KBM-7 (cell line): Measurements from ENCODE around the gene NUDT17.

Experiments used
- DNase-seq: peaks from one replicate; pipeline ENCODE4 v3.0.0-alpha.2; 2015
- in situ Hi-C: fragments of 300-500 bp; cut with MboI; formaldehyde crosslinking; loops from 2 replicates; pipeline ENCODE4 v1.14.3; 2020; ENCODE audit warnings: low sequenced_read_pairs, low pct_unique_long_range_greater_than_20kb, mixed read lengths

The NUDT17 gene

DNA sequence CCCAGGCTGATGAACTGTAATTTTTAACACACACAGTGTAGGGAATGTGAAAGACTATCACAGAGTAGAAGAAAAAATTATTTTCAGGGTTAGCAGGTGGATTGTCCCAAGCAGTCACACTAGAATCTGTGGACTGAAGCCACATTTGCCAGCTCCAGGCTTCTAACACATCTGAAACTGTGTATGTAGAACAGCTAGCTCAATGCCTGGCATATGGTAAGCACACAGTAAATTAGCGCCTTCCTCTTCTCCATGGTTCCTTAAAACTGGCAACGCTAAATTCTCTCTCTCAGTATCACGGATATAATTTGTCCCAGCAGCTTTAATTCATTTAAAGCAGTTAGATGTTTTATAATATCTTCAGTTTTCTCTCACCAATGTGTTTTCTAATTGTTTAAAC lies 2.4 kb upstream of the NUDT17 start:
- DNase-seq: no peak
- in situ Hi-C loops: no loop called here

DNA sequence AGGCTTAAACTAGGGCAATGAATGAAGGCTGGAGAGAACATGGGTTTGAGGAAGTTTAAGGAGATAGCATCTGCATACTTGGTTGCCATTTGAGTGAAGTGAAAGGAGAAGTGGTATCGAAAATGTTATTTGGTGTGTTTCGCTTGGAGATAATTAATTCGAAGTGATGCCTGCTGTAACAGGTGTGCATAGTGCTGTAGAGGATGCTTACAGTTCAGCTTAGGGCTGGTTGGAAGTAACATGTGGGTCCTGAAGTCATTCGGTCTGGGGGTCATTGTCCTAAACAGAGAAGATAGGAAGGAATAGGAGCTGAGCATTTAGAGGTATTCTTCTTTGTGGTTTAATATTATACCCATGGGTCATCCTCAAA lies 301 bp upstream of the NUDT17 start:
- in situ Hi-C loops: no loop called here
- peak; percentile 78 for DNase-seq

DNA sequence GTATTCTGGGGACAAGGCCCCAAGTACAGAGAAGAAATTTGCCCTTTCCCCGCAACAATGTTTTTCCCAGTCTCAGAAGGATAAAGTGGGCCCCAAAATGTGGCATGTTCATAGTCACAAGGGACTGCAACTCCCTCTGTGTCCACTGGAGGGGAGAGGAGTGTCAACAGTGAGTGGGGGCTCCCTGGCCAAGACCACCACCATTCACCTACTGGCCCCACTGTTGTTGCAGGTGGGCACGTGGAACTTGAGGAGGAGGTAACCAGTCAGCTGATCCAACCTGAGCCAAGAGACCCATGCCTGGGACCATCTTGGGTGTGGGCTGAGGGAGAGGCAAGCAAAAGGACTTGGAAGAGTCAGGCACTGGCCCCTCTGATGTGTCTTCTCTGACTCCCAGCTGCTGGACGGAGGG lies 777 bp downstream of the NUDT17 start:
- in situ Hi-C loops: no loop called here

DNA sequence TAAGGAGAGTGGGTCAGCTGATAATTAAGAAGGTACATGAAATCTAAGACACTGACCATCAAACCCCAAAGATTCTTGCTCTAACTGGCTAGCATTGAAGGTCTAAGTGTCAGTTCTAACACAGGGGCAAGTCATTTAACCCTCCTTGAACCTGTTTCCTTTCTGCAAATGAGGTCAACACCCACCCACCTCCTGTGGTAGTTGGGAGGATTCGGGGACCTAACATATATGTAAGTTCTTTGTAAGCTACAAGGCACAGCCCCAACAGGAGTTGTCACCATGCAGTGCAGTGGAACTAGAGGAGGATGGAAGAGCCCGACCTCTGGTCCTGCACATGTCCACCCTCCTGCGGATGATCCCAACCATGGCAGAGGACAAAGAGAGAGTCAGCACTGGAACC lies 2.4 kb downstream of the NUDT17 start:
- in situ Hi-C loops: no loop called here
- DNase-seq: no peak

More for the DNA sequence above, 777 bp downstream of the NUDT17 start:
- DNase-seq: peak; percentile 55

DNA sequence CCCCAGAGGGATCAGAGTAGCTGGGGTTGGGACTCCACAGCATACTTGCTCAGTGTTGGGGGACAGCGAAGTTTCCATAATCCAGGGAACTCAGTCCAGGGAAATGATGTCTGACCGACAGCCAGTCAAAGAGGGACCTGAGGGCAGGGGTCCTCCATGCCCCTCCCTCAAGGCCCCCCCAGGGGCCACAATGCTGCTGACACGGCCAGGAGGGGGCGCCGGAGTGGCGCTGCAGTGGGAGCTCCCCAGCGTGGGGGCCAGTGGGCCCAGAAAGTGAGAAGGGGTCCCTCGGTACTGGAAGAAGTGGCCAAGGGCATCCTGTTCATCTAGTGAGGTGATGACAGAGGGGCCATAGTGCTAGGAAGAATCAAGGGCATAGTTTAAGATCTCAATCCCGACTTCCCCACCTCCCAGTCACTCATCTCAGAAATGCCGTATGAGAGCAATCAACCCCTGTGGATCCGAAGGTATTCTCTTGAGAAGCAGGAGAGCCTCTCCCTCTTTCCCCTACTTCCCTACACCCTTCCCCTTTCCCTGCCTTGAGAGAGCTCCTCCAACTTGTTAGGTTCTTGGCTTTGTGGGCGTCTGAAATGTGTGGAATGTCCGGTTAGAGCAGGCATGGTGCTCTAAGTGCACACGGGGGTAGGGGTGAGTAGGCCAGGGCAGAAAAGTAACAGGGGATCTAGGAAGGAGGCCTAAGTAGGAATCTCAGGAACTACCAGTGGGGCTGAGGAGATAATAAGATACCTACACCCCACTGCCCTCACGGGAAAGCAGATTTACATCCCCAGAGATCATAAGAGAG lies 4.1 kb downstream of the NUDT17 start:
- in situ Hi-C loops: no loop called here
- DNase-seq: no peak

DNA sequence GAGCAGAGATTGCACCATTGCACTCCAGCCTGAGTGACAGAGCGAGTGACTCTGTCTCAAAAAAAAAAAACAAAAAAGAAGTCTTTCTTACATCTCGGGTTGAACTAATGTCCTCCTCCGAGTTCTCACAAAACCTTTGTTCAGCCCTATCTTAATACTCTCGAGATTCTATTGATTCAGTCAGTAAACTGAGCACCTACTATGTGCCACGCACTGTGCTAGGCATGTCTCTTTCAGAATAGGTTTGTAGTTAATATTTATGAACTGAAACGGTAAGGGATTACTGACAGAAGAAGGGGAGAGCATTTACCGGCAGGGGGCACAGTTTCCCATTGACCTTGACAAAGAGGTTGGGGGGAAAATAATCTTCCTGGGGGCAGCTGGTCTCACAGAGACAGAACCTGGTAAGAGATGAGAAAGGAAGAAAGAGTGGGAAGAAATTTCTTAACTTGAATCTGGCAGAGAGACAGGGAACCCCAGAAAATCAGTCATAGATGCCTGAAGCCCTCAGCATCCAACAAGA lies 10.1 kb downstream of the NUDT17 start:
- in situ Hi-C loops: no loop called here
- peak; percentile 39 for DNase-seq

DNA sequence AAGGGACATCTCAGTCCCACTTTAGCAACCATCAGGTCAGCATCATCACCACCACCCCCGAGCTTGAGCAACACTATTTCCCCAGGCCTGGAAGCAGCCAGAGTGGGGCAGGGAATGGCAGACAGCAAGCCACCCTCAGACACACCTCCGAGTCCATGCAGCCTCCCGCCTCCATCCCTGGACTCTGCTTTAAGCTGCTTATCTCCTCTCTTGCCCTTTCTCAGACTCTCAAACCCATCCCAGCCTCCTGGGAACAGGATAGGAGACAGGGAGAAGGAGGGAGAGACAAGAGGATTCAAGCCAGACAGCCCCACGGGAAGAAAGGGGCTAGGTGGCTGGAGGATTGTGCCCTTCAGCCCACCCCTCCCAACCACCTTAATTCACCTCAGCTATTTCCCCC lies 11.7 kb downstream of the NUDT17 start:
- DNase-seq: no peak
- in situ Hi-C loops: no loop called here

DNA sequence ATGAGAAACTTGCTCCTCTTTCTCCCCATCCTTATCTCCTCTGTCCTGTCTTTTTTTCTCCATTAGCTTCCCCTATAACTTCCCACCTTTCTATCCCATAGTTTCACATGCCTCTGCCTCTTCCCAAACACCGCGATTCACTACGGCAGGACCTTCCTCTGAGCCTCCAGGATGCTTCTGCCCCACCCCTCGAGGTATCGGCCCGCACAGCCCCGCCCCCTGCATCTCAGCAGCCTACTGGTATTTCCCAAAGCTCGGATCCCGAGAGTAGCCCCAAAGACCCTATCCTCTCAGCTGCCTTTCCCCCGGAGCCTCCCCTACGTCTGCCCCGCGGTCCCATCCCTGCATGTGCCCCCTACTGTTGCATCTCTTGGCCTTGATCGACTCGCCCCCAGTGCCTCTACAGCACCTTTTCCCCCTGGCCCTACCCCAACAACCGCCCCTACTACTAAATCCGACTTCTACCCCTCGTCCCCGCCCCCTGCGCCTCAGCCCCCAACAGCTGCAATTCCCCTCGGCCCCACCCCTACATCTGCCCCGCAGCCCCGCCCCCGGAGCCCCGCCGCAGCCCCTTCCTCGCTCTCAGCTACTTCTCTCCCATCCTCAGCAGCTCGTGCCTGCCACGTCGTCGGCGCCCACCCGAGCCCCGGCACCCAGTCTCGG lies 12.9 kb downstream of the NUDT17 start:
- in situ Hi-C loops: no loop called here
- DNase-seq: peak; percentile 37

DNA sequence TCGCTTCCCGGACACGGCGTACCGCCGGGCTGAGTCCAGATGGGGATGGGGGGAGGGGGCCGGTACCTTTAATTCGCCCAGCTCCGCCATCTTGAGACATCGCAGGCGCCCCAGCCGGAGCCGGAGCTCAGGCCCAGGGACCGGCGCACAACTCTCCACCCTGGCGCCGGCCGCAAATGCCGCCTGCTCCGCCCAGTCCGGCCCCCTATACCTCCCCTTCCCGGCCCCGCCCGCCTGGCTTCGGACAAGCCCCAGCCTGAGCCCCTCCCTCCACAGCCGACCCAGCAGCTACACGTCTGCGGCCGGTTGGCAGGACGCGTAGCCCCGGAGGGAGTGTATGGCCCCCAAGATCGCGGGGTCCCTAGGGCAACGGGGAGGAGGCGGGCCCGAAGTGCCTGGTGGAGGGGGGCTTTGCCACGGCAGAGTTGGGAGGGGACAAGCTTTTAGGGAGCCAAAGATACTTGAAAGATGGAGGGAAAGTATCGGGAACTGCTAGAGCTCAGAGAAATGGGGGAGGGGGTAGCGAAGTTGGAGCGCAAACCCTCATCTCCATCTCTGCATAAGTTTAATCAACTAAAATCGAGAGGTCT lies 13.6 kb downstream of the NUDT17 start, which contains the start of gene PIAS3:
TSS of gene PIAS3 (minus strand) at position 181 of the 590 bp plus-strand sequence. CDS start at position 90, 91 bp downstream.
- in situ Hi-C loops: no loop called here
- DNase-seq: peak; percentile 93

DNA sequence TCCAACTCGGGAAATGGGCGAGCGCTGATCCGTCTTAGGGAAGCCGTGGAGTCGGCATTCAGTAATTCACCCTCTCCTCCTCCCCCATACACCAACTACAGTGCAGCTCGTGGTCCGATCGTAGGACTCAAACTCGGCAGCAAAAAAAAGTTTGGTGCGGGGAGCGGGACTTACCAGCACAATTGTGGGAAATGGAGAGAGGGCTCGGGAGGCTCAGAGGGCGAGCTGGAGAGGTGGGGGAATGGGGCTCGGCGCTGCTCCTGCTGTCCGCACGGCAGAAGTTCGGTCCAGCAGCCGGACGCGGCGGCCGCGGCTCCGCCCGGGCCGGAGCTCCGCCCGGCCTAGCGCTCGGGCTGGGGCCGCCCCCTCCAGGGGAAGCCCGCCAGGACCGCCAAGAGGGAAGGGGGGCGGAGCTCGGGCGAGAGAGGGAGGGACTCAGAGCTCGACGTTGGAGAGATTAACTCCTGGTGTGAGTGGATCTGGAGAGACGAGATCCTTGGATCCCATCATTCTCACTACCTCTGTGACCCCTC lies 14.1 kb downstream of the NUDT17 start:
- peak; percentile 88 for DNase-seq
- in situ Hi-C loops: no loop called here

DNA sequence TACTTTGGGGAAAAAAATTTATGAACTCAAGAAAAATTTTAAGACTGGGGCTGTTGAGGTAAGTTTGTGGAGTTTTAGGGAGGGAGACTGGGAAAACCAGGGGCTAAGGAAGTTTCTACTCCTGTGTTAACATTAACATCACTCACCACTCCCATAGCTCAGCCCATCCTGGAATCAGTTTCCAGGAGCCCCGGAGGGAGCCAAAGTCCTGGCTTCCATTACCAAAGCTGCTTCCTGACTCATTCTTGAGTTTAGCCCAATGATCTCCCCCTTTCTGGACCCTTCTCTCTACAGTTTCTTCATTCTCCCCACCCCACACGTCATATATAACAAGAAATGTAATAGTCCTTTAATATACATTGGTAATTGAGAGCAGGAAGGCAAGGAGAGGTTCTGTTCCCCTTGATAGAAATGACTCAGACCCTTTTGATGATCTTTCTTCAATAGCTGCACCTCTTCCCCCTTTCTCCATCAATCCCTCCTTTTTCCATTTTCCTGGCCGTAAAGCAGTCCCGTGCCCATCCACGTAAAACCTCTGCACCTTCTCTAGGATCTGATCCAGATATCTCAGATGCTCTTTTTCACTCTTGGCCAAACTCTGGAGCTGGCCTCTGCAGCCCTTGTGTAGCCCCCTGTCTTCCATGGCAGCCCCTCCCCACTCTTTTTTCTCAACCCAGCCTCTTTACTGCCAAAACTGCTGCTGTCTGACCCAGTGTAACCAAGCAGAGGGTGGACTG lies 18.0 kb downstream of the NUDT17 start:
- in situ Hi-C loops: no loop called here
- no peak for DNase-seq

DNA sequence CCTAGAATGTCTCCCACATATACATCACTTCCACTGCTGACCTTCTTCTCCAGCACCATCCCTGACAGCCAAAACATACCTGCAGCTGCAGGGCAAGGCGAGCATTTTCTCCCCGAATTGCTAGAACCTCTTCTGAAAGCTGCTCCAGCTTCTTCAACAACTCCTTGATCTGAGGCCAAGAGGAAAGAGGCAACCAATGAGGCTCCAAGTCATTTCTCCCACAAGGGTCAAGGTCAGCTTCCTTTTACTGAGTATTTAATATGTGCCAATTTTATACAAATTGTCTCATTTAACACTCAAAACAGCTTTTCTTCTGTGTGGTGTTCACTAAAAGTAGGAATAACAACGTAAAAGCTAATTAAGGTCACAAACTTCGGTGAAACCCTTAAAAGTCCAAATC lies 22.8 kb downstream of the NUDT17 start:
- DNase-seq: no peak
- in situ Hi-C loops: no loop called here

DNA sequence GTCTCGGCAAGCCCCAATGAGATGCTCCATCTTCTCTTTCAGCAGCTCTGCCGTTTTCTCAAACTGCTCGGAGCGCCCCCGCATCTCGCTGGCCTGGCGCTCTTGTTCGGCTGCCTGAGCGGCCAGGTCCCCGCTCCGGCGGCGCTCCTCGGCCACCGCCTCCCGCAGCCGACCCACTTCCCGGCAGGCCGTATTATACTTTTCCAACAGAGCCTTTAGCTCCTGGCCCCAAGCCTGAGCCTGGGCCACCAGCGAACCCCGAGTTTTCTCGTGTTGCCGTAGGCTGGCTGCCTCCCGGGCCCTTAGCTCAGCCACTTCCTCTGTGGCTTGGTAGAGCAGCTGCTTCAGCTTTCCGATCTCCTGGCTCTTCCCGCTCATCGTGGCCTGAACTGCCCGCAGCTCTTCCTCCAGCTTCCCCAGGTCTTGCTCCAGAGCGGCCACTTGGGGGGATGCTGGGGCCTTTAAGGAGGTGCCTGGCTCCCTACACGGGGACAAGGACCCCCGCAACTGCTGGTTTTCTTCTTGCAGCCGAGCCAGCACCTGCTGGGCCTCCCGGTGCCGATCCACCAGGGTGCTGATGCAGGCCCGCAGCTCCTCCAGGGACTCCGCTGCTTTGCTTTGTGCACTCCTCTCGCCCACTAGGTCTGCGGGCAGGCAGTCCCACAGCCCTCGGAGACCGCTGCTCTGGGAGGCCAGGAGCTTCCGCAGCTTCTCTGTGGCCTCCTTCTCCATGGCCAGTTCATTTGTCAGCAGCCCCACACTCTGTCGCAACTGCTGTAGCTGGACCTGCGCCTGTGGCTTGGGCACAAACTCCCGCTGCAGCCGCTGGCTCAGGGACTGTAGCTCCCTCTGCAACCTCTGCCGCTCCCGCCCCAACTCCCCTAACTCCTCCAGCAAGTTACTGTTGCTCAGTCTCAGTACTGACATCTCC lies 26.8 kb downstream of the NUDT17 start:
- in situ Hi-C loops: no loop called here
- peak; percentile 70 for DNase-seq

DNA sequence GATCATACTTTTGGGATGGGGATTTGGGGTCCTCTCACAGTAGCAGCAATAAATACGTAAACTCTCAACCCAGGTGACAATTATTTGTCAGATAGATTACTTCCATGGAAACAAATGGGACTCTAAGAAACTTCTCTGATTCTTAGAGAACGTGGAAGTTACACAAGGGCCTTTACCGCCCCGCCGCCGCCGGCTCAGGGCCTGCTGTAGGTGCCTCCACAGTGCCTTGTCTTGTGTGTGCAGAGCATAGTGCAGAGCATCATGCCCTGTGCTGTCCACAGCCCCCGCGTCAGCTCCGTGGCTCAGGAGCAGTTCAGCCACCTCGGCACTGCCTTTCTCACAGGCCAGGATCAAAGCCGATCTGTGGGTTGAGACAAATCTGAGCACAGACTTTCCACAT lies 29.2 kb downstream of the NUDT17 start:
- in situ Hi-C loops: no loop called here
- DNase-seq: no peak

DNA sequence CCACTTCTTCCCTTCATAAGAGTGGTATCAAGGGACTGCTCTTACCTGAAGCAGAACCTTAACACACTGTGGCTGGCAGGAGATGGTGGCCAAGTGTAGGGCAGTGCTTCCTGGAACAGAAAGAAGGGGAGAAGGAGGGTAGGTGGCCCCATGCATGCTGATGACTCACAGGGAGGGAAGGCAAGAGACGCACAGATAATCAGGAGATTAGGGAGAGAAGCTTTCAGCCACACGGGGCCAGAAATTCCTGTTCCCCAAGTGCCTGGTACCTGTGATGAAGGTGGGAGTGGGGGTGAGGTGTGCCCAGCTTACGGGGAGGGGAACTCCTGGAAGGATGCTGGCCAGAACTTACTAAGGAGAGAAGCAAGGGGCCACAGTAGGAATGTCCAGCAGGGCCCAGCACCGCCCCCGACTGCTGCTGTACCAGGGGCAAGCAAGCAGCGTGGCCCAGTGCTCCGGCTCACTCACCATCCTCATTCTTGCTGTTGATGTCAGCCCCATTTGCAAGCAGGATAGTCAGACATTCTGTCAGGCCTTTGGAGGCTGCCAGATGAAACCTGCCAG lies 32.6 kb downstream of the NUDT17 start:
- in situ Hi-C loops: no loop called here
- no peak for DNase-seq

DNA sequence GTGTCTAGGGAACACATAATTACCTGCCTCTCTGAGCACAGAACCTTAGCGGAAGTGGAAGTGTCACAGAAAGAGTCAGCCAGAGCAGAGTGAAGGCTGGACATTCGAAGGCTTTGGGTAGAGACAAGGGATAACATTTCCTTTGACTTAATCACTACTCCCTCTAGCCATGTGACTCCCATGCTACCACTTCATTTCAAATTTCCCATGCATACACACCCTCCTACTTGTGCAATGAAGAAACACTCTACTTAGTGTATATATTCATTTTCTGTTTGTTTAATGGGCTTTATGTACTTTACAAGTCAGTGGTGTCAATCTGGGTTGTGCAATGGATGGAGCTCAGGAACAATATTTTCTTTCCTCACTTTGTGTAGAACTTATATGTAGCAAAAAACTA lies 33.3 kb downstream of the NUDT17 start:
- in situ Hi-C loops: no loop called here
- DNase-seq: no peak

DNA sequence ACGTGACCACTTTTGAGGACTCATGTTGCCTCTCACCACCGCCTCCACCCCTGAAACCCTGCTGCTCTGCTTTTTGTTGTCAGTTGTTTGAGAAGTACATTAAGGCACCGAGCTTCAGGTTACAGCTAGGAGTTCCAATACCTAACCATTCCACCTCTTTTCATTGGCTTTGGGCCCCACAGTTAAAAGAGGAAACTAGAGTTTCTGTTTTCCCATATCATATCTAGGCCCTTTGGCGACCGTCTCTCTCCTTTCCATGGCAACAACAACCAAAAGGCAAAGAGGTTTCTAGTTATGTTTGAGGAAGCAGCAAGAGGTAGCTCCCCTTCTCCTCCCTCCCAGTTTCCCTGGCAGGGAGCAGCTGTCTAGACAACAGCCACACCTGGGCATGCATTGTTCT lies 34.3 kb downstream of the NUDT17 start:
- in situ Hi-C loops: no loop called here
- peak; percentile 48 for DNase-seq

DNA sequence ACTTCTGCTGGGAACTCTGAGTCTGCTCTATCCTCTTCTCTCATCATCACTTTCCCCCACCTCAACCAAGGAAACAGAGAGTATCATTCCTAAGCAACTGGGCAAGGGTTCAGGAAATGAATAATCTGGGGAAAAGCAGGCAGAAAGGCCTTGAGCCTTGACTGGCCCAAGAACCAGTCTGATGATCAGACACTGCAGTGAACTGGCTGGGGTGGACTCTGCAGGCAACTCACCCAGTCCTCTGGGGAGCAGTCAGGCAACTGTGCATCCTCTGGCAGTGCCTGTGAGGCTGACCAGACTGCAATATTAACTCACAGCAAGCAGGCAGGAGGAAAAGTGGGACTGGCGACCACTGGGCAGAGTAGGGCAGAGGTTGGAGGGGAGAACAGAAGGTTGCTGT lies 39.2 kb downstream of the NUDT17 start:
- no peak for DNase-seq
- in situ Hi-C loops: no loop called here
